ENCODE measurements around the gene LSAMP.

The LSAMP gene

GRCh38 chr3:116260491-116260890, 184.8 kb downstream of the LSAMP start:
- Histone ChIP-seq H3K27me3 (no peaks in the 10 kb centered on the region), H3K9me3 (no peaks in the 10 kb centered on the region), H3K4me3 (ENCODE audit: low read depth in 1 of 2, low read length in 1 of 2) (no peak overlapping the region), H3K36me3 (no peaks in the 10 kb centered on the region), H3K27ac (no peak overlapping the region), H3K4me1 (ENCODE audit: control insufficient read depth in 1 of 2, insufficient read depth in 1 of 2, low read depth in 1 of 2, low read length in 1 of 2) (no peaks in the 10 kb centered on the region)
- TF ChIP-seq CTCF (IDR thresholded peaks at IDR 0.05) = no peak

- TF ChIP-seq CTCF (IDR thresholded peaks at IDR 0.05) = no peak
- no peaks in the 10 kb centered on the region for H3K27me3 ChIP-seq
- H3K36me3 ChIP-seq = no peaks in the 10 kb centered on the region
- no peak overlapping the region for H3K27ac ChIP-seq
- H3K9me3 ChIP-seq = no peaks in the 10 kb centered on the region
- no peaks in the 10 kb centered on the region for H3K4me1 ChIP-seq (ENCODE audit: control insufficient read depth in 1 of 2, insufficient read depth in 1 of 2, low read depth in 1 of 2, low read length in 1 of 2)
- no peak overlapping the region for H3K4me3 ChIP-seq (ENCODE audit: low read depth in 1 of 2, low read length in 1 of 2)
These were observed 185.3 kb downstream of the LSAMP start for GRCh38 chr3:116259984-116260383.

- Histone ChIP-seq H3K36me3 (no peaks in the 10 kb centered on the region), H3K4me1 (ENCODE audit: control insufficient read depth in 1 of 2, insufficient read depth in 1 of 2, low read depth in 1 of 2, low read length in 1 of 2) (no peaks in the 10 kb centered on the region), H3K9me3 (no peaks in the 10 kb centered on the region), H3K4me3 (ENCODE audit: low read depth in 1 of 2, low read length in 1 of 2) (no peak overlapping the region), H3K27me3 (no peaks in the 10 kb centered on the region), H3K27ac (no peak overlapping the region)
- TF ChIP-seq CTCF (IDR thresholded peaks at IDR 0.05) = no peak
These were observed 188.3 kb downstream of the LSAMP start for GRCh38 chr3:116256843-116257485.

GRCh38 chr3:116254541-116254940, 190.7 kb downstream of the LSAMP start:
- Histone ChIP-seq H3K27me3 (no peaks in the 10 kb centered on the region), H3K9me3 (no peaks in the 10 kb centered on the region), H3K4me3 (ENCODE audit: low read depth in 1 of 2, low read length in 1 of 2) (no peak overlapping the region), H3K27ac (no peak overlapping the region), H3K4me1 (ENCODE audit: control insufficient read depth in 1 of 2, insufficient read depth in 1 of 2, low read depth in 1 of 2, low read length in 1 of 2) (no peaks in the 10 kb centered on the region), H3K36me3 (no peaks in the 10 kb centered on the region)
- no peak for TF ChIP-seq CTCF (IDR thresholded peaks at IDR 0.05)

GRCh38 chr3:116253511-116253910, 191.8 kb downstream of the LSAMP start:
- Histone ChIP-seq H3K27ac (no peak overlapping the region), H3K4me1 (ENCODE audit: control insufficient read depth in 1 of 2, insufficient read depth in 1 of 2, low read depth in 1 of 2, low read length in 1 of 2) (no peaks in the 10 kb centered on the region), H3K9me3 (no peaks in the 10 kb centered on the region), H3K36me3 (no peaks in the 10 kb centered on the region), H3K27me3 (no peaks in the 10 kb centered on the region), H3K4me3 (ENCODE audit: low read depth in 1 of 2, low read length in 1 of 2) (no peak overlapping the region)
- no peak for TF ChIP-seq CTCF (IDR thresholded peaks at IDR 0.05)
